ENCODE measurements around the gene RGMA. TPM values are rescaled to one million over a fixed set of nuclear protein-coding genes. Genes with fewer than 3 reads are reported as not detected.

Gene RGMA
- total RNA-seq, 1 experiment from 2014 or later: 3.3 TPM

DNA sequence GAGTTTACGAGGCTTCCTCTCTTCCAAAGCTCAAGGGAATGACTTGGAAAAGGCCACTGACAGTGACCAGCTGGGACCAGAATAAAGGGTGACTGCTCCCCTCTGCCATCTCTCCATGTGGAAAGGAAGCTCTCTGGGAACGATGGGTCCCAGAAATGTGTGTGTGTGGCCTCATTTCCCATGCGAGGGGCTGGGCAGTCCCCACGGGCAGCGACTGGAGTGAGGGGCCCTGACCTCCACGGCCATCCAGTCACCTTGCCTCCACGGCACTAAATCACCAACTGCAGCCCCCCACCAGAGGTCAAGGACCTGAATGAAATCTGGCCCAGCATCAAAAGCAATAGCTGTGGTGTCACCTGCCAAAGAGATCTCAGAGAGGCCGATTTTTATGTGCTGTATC, 29.6 kb downstream of the RGMA start:
- no peak overlapping the region for H2AFZ ChIP-seq
- peaks cover 36% of the 10 kb centered on the region for H3K4me1 ChIP-seq (replicated peaks; ENCODE audit: insufficient read depth)
- POLR2A ChIA-PET (ENCODE audit: unreplicated experiment): no interaction called here
- peaks cover 13% of the 10 kb centered on the region for H3F3A ChIP-seq (ENCODE audit: insufficient read depth, low read depth)
- TF ChIP-seq, protein P1, sequence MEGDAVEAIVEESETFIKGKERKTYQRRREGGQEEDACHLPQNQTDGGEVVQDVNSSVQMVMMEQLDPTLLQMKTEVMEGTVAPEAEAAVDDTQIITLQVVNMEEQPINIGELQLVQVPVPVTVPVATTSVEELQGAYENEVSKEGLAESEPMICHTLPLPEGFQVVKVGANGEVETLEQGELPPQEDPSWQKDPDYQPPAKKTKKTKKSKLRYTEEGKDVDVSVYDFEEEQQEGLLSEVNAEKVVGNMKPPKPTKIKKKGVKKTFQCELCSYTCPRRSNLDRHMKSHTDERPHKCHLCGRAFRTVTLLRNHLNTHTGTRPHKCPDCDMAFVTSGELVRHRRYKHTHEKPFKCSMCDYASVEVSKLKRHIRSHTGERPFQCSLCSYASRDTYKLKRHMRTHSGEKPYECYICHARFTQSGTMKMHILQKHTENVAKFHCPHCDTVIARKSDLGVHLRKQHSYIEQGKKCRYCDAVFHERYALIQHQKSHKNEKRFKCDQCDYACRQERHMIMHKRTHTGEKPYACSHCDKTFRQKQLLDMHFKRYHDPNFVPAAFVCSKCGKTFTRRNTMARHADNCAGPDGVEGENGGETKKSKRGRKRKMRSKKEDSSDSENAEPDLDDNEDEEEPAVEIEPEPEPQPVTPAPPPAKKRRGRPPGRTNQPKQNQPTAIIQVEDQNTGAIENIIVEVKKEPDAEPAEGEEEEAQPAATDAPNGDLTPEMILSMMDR (conservative IDR thresholded peaks at IDR 0.05): no peak
- TF ChIP-seq EZH2 (IDR thresholded peaks at IDR 0.05; ENCODE audit: low read depth): no peak
- CTCF ChIA-PET: no interaction called here
- no peak overlapping the region for H3K4me2 ChIP-seq
- H4K20me1 ChIP-seq (ENCODE audit: insufficient read depth): no peaks in the 10 kb centered on the region
- no peaks in the 10 kb centered on the region for H3K36me3 ChIP-seq (ENCODE audit: low read depth)
- no peak overlapping the region for H3K27ac ChIP-seq
- no peaks in the 10 kb centered on the region for H3K79me2 ChIP-seq (ENCODE audit: low read depth)
- BruUV-seq (replicated peaks): no TSS peak
- H3K27me3 ChIP-seq (ENCODE audit: insufficient read depth, low read depth): no peaks in the 10 kb centered on the region
- H3K4me3 ChIP-seq: no peak overlapping the region
- no peaks in the 10 kb centered on the region for H3K9me3 ChIP-seq (ENCODE audit: insufficient read depth, low read depth)
- intact Hi-C loops (cut with micrococcal nuclease; ENCODE audit: unreplicated experiment): no loop called here
- DNase-seq: no peak
- H3K9me2 ChIP-seq (ENCODE audit: insufficient read depth): no peaks in the 10 kb centered on the region

DNA sequence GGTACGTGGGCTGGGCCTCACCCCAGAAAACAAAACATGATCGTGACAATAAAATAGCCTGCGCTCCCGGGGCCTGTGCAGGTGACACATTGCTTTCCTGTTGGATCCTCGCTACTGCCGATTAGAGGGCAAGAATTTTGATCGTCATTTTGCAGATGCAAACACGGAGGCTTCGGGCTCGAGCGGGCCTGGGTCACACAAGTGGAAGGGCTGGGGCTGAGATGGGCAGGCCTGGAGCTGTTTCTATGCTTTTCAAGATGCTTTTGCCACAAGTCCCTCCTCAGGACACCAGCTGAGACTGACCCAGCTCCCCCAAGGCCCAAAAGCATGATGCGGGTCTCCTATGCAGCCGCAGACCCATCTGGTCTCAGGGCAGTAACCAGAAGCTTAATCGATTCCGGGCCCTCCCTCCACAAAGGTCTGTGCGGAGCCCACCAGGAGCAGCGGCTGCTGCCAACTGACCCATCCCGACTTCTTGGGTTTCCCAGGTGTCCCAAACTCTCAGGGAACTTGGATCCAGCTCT, 30.0 kb downstream of the RGMA start:
- Histone ChIP-seq H3K9me3 (ENCODE audit: insufficient read depth, low read depth) (no peaks in the 10 kb centered on the region), H3K27me3 (ENCODE audit: insufficient read depth, low read depth) (no peaks in the 10 kb centered on the region), H3K4me2 (no peak overlapping the region), H4K20me1 (ENCODE audit: insufficient read depth) (no peaks in the 10 kb centered on the region), H3K4me3 (no peak overlapping the region), H3F3A (ENCODE audit: insufficient read depth, low read depth) (peaks cover 13% of the 10 kb centered on the region), H3K36me3 (ENCODE audit: low read depth) (no peaks in the 10 kb centered on the region), H2AFZ (no peak overlapping the region), H3K9me2 (ENCODE audit: insufficient read depth) (no peaks in the 10 kb centered on the region), H3K4me1 (replicated peaks; ENCODE audit: insufficient read depth) (peaks cover 31% of the 10 kb centered on the region), H3K27ac (no peak overlapping the region), H3K79me2 (ENCODE audit: low read depth) (no peaks in the 10 kb centered on the region)
- intact Hi-C loops (cut with micrococcal nuclease; ENCODE audit: unreplicated experiment): no loop called here
- DNase-seq: no peak
- no TSS peak for BruUV-seq (replicated peaks)
- ChIA-PET POLR2A (ENCODE audit: unreplicated experiment) (no interaction called here), CTCF (no interaction called here)
- TF ChIP-seq, protein P1 (conservative IDR thresholded peaks at IDR 0.05): no peak
- no peak for TF ChIP-seq EZH2 (IDR thresholded peaks at IDR 0.05; ENCODE audit: low read depth)

DNA sequence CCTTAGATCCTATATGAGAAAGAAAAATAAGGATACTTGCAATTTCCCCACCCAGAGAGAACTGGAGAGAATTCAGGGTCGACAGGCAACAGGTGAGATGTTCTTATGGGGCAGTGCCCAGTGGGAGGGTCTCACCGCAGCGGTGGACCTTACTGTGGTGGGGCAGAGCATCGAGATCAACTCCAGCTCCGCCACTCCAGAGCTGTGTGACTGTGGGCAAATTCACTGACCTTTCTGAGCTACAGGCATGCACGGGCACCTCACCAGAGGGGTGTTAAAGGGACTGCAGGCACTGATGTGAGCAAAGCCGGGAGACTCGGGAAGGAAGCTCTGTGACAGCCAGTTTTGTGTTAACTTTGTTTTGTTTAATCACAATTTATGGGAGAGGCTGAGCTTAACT, 30.9 kb downstream of the RGMA start:
- Histone ChIP-seq H3K27me3 (ENCODE audit: insufficient read depth, low read depth) (no peaks in the 10 kb centered on the region), H2AFZ (no peak overlapping the region), H3K79me2 (ENCODE audit: low read depth) (no peaks in the 10 kb centered on the region), H3K9me3 (ENCODE audit: insufficient read depth, low read depth) (no peaks in the 10 kb centered on the region), H4K20me1 (ENCODE audit: insufficient read depth) (no peaks in the 10 kb centered on the region), H3K27ac (no peak overlapping the region), H3K4me1 (replicated peaks; ENCODE audit: insufficient read depth) (peaks cover 23% of the 10 kb centered on the region), H3K4me2 (no peak overlapping the region), H3K9me2 (ENCODE audit: insufficient read depth) (no peaks in the 10 kb centered on the region), H3K36me3 (ENCODE audit: low read depth) (no peaks in the 10 kb centered on the region), H3F3A (ENCODE audit: insufficient read depth, low read depth) (peaks cover 12% of the 10 kb centered on the region), H3K4me3 (no peak overlapping the region)
- POLR2A ChIA-PET (ENCODE audit: unreplicated experiment): no interaction called here
- BruUV-seq (replicated peaks): no TSS peak
- TF ChIP-seq, protein P1 (conservative IDR thresholded peaks at IDR 0.05): no peak
- TF ChIP-seq EZH2 (IDR thresholded peaks at IDR 0.05; ENCODE audit: low read depth): no peak
- intact Hi-C loops (cut with micrococcal nuclease; ENCODE audit: unreplicated experiment): no loop called here
- DNase-seq: no peak
- CTCF ChIA-PET: no interaction called here

Measured in PC-9 (cell line).